NCI-H2196 (cell line): Measurements from ENCODE around the gene MPHOSPH8.
"Not testable (repeated sequence)": the region's sequence is repeated elsewhere in the genome, so short reads cannot be mapped to it uniquely, and the experiment has no call there.

ENCODE experiments used
- DNase-seq: peaks from one replicate; lab custom pipeline; 2025; ENCODE audit not compliant: unreplicated experiment; lab: John Stamatoyannopoulos, UW

The MPHOSPH8 gene

DNA sequence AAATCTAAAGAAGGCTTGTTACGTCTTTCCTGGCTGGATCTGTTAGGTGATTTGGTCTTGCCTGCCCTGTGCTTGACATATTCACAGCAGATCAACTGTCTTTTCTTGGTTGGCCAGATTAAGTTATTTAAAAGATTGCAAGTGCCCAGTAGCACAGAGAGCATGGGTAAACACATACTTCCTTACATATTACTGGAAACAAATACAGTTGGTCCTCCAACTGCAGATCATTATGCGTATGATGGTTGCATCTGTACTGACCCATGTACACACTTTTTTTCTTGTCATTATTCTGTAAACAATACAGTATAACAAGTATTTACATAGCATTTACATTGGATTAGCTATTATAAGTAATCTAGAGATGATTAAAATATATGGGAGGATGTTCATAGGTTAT is 9.2 kb upstream of the MPHOSPH8 start:
- no peak for DNase-seq

DNA sequence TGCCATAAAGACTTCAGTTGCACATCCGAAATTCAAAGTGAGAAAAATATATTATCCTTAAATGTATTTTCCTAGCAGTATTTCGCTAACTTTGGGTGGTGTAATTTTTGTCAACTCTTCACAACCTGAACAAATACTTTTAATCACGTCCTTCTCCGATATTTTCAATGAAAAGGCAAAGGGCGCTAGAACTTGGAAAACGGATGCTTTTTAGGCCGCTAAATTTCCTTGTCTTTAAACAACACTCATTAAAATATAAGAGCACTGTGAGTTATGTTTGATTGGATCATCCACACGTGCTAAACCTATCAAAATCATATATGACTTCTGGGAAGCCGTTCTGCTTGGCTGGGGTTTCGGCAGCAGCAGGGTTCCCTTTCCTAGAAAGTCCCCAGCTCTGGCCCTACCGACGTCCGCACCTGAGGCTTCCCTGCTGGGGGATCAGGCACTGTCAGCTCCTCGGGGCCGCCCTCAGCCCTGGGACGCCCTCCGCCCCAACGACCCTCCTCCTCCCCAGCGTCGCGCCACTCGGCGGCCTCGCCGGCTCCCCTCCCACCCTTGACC is 462 bp upstream of the MPHOSPH8 start:
- no peak for DNase-seq

DNA sequence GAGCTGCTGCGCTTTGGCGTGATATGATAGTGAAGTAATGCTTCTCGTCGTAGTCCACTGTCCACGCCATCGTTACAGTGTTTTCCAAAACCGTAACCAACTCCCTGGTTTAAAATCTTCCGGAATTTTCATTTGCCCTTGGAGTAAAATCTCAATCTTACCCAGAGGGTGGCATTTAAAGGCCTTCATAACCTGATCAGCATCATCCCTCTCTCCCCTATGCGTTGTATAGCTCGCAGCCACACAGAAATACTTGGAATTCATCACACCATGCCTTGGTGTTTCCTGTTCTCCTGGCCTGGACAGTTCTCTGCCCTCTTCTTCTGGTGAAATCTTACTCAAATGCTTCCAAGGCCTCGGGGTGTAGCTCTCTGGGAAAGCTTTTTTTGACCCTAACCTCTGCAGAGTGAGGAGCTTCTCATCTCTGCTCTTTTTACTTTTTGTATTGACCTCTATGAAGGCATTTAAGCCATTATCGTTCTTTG is 839 bp downstream of the MPHOSPH8 start:
- DNase-seq: no peak

DNA sequence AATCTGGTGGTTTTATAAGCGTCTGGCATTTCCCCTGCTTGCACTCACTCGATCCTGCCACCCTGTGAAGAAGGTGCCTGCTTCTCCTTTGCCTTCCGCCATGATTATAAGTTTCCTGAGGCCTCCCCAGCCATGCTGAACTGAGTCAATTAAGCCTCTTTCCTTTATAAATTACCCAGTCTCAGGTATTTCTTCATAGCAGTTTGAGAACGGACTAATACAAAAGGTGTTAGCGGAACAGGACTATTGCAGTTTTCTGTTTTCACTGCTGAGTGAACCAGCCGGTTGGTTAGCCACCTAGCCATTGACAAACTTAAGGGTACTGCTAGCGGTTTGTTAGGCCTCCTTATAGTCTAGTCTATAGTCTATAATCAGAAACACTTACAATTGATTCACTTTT is 2.5 kb downstream of the MPHOSPH8 start:
- not testable (repeated sequence) for DNase-seq

DNA sequence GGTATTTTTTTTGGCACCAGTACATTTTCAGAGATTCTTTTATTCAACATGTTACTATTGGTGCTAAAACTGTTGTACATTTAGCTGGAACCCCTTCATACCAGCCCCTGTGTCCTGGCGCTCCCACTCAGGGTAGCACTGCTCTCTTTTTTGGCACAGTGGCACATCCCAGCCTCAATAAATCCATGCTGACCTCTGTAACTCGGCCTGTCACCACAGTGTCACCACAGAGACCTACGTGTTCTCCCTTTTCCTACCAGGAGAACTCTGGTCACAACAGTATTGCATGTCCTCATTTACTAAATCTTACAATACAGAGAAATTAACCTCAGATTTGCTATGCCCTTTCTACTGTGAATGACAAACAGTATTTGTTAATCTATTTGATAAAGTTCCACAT is 10.2 kb downstream of the MPHOSPH8 start:
- DNase-seq: no peak

DNA sequence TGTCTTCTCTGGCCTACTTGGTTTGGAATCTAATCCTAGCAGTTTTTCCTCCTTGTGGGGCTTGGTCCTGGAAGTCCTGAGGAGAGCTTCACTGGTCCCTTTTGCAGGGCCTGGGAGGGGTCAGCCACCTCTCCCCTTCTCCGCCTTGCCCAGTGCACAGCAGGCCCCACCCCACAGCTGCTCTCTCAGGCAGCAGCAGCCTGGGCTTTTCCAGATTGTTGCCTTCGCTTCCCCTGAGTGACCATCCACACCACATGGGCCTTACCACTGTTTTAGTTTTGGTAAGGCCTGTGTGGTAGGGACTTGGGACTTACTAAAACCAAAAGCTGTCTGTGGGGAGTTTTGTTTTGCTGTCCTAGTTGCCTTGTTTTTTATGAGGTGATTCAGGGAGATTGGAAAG is 11.5 kb downstream of the MPHOSPH8 start:
- DNase-seq: no peak

DNA sequence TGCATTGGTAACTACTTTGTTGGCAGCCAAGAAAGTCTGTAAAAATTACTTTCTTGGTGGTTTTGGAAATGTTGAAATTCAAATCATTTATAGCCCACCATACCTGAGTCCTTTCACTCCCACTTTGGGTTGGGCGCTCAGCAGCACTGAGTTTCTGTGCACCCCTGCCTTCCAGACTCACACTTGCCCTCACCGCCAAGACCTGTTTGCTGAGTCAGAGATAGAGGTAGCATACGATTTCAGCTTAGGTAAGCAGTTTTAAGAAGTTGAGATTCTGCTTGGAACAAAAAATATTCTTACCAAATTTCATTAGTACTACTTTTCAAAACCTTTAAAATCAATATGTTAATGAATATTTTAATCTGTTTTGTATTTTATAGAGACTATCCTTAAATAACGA is 12.6 kb downstream of the MPHOSPH8 start:
- no peak for DNase-seq

DNA sequence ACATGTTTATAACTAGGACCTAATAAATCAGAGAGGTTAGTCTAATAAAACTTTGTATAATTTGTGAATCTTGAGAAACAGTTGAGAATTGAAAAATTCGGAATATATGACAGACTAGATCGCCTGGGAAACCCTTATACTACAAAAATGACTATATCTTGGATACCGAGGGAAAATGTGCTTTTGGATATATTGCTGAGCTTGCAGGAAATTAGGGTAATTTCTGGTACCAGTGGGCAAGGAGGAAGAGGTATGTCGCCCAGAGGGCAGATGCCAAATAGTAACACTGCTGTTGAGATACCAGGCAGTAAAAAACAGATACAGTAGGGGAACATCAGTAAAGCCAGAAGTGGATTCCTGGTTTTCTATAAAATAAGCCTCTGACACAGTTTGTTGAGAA is 17.3 kb downstream of the MPHOSPH8 start:
- DNase-seq: no peak

DNA sequence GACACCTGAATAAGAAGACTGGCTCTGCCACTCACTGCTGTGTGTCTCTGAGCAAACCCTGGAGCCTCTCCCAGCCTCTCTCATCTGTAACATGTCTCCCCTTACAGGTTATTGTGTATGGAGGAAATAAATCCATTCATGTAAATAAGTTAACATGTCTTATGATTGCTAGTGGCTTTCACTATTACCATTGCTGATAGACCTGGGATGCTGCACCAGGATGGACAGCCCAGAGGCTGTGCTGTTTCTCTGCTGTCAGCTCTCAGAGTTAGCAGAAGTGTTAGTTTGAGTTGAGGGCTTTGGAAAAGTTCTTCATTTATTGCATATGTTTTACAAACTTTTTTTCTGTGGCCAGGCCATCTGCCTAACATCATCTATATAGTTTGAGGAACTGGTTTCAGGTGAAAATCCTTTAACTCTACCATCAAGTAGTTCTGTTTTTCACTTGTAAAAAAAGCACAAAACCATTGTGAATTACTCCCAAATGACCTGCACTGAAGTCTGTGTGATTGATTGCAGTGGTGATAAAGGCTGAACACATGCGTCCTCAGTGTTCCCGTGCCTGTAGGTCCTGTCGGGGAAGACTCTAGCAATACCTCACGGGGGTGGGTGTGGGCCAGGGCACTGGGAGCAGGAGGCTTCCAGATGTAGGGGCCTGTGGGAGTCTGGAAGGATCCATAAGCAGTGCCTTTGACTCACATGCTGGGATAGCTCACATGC is 24.6 kb downstream of the MPHOSPH8 start:
- DNase-seq: no peak

DNA sequence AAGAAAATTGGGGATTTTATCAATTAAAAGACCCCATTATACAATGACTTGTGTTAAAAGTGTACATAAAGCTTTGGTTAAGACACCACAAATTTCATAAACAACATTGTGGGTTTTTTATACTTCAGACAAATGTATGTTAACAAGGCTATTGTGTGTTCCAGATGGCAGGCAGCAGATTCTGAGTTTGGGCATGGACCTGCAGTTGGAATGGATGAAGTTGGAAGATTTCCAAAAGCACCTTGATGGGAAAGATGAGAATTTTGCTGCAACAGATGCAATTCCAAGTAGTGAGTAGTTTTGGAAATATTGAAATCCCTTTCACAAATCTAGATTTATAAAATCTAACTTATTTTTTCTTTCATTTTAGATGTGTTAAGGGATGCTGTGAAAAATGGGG is 25.4 kb downstream of the MPHOSPH8 start:
- no peak for DNase-seq

DNA sequence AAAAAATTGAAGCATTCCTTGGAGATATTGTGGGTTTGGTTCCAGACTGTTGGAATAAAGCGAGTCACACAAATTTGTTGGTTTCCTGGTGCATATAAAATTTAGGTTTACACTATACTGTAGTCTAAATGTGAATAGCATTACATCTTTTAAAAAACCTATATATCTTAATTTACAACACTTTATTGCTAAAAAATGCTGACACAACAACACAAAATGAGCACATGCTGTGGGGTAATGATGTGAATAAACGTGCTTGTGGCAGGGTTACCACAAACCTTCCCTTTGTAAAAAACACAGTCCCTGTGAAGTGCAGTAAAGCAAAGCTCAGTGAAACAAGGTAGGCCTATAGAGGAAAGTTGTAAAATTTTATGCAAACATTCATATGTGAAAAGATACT is 27.7 kb downstream of the MPHOSPH8 start:
- no peak for DNase-seq

DNA sequence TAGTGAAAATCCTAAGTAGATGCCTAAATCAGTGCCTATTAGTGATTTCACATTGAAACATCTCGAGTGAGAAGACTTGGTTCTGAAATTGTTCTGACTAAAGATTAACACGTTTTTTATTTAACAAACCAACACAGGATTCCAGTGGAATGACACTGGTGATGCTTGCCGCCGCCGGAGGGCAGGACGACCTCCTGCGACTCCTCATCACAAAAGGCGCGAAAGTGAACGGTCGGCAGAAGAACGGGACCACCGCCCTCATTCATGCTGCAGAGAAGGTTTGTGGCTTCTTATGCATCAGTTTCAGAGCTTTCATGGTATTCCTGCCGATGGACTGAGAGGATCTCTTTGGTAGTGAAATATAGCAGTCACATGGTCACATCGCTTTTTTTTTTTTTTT is 28.1 kb downstream of the MPHOSPH8 start:
- no peak for DNase-seq

DNA sequence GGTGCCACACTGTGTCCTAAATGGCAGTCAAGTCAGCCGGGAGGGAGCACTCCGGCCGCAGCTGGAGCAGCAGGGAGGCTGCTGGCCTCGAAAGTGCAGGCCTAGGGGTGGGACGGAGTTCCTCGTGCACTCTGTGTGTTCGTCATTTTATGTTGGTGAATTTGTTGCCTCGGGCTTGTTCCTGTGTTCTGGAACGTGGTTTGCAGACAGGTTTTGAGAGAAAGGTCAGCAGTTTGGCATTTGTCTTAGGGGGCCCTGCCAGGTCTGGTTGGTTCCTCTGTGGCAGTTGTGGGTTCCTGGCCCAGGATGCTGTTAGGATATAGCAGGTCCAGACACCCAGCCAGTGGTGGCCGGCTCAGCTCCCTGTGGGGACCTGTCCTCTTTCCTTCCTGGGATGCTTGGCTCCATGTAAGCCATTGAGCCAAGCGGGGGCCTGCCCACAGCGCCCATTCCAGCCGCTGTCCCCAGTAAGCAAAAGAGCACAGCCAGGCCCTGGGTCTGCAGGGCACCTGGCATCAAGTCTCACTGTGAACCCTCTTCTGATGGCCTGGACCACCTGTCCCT is 30.0 kb downstream of the MPHOSPH8 start:
- DNase-seq: no peak

DNA sequence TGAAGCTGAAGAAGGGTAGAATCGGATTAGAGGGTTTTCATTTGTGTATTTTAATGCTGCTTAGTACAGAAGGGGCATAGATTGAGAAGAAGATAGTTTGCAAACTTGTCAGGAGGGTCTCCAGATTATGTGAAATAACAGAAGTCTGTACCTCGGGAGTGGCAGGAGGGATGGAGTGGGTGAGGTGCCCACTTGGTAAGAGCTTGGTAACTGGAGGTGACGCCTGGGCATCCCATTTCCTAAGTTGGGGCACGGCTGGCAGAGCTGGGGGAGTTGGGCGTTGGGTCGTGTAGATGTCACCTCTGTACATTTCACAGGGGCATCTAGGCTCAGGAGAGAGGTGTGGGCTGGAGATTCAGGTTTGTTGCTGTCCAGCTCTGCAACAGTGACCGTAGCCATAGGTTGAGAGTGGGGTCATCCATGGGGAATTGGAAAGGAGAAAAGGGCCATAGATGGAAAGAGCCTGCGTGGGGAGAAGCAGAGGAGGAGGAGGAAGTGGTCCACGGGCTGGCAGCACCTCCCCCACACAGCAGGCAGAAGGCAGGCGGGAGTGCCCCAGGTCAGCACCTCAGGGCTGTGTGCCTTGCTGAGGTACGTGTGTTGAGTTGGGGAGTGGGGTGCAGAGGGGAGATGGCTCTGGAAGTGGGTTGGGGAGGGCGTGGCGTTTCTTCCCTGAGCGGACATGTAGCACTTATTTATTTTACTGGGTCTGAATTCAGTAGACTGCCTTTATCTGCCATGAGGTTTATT is 31.2 kb downstream of the MPHOSPH8 start:
- DNase-seq: no peak

DNA sequence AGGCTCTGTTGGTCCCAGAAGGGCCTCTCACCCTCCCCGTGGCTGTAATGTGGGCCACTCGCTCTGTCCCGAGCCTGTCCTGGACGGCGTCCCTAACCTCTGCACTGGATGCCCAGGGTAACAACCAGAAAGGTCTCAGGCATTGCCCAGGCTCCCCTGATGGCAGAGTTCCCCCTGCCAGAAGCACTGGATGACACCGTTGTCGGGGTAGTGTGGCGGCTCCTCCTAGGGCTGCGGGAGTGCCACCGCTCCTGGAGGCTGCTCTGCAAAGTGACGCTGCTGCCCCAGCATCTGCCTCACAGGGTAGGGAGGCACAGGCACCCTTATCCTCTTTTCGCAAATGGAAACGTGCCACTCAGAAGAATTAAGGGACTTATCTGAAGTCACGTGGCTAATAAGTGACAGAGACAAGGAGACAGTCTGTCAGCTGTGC is 32.0 kb downstream of the MPHOSPH8 start:
- DNase-seq: no peak

DNA sequence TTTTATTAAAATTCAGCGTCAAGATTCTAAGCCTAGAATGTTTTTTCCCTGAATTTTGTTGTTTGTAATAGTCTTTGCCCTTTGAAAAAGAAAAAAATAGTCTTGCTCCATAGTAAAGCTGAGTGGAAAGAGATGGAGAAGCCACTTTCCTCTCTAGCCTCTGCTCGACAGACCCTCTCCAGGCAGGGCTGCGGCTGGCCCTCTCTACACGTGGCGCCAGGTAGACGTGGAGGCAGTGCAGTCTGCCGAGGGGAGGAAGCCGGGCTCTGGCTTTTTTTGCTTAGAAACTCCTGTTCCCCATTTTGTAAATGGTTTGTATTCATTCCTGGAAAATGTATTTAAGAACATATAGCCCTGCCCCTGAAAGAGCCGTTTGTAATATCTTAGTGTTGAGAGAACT is 35.3 kb downstream of the MPHOSPH8 start:
- DNase-seq: no peak

DNA sequence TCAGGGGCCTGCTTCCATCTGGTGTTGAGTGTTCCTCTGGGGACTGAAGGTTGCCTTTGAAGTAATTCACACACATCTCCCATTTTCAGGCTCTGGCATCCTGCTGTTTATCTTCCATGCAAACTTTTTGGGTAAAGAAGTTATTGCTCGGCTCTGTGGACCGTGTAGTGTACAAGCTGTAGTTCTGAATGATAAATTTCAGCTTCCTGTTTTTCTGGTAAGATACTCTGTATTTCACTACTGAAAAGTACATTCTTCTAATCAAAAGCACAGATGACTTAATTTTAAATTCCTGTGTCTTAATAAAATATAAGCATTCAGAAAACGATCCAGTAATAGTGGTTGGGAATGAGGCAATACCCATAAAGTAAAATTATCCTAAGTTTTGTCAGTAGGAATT is 36.7 kb downstream of the MPHOSPH8 start:
- no peak for DNase-seq

DNA sequence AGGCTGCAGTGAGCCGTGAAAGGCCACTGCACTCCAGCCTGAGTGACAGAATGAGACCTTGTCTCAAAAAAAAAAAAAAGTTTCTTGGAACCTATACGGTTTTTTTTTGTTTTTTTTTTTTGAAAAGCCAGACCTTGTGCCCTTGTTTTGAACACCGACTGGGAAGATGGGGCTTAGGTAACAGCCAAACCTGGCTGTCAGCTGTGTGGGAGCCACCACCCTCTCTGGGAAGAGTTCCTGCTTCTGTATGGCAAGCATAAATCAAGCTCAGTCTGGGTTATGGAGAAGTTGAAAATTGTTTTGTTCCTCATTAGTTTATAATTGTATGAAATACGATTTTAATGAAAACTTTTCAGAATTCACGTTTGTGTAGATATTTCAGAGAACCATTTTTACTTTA is 39.5 kb downstream of the MPHOSPH8 start:
- no peak for DNase-seq

DNA sequence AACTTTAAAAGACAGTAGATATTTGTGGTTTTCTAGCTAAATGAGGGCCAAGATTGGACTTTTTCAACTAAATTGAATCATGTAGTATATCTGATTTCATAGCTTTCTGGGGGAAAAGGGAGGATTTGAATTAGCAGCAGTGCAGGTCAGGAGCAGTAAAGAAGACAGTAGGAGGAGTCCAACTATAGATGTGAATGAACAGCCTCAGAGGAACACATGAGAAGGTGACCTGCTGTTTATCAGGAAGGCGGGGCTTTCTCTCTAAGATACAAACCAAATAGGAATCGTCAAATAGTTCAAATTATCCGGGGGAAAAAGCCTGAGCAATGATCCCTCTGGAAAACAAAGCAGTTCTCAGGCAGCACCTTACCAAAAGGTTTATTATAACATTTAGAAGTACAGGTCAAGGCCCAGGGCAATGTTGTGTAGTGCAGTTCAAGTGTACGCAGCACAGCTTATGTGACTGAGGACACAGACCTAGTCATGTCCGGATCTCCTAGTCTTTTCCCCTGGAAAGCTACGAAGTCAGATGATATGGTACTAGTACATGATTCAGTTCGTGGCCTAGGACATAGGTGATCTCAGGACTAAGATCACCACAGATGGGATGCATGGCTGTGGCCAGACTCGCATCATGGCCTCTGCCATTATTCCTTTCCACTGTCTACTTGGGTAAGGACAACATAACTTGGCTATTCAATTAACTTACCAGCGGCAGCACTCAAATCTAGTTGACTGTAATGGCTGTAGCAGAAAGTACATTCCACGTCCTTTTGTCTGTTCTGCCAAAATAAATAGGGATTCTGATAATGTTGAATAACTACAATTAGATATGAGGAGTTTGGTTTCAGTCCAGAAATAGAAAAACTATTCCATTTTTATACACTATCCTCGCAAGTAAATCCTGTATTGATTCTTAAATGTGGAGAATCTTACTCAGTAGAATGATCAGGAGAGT is 40.3 kb downstream of the MPHOSPH8 start:
- DNase-seq: no peak

DNA sequence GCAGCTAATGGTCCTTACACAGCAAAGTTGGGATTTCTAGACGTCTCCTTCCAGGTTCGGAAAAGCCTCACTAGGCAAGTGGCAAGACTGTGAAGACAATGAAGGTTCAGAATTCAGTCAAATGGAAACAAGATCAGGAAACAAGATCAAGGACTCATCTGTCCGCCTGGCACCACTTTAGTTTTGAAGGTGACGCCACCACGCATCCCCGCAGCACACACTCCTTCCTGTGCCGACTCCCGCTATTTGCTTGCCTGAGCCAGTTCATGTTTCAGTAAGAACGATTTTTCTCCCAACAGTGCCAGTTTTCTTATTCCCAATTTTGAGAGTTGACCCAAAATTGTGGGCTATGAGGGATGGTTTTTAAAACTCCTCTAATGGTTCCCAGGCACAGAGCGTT is 41.4 kb downstream of the MPHOSPH8 start:
- DNase-seq: no peak

DNA sequence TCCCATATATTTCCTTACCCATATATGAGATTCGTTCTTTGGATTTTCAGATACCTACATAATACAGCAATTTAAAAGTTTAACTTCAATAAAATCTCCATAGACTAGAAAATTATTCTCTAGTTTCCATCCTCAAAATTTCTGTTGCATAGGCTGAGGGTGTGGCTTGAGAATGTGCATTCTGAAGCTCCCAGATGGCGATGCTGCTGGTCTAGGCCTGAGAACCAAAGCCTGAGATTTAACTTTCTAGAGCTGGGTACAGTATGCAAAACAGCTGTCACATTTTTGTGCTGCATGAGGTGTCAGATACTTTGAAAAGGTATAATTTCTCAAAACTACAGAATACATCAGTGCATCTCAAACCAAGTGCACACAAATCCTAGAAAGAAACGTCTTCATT is 42.7 kb downstream of the MPHOSPH8 start:
- DNase-seq: no peak
